GM18951 (cell line): ENCODE measurements around the gene XRN2.

Experiments used
- POLR2A ChIP-seq: IDR thresholded peaks from 4 replicates; pipeline ENCODE4 v1.6.1; 2011; ENCODE audit warnings: mild to moderate bottlenecking; ENCODE audit not compliant: insufficient read length, insufficient read depth; ENCODE audit errors: extremely low read depth
- in situ Hi-C: fragments of 300-500 bp; cut with MboI; formaldehyde crosslinking; loops from one replicate; pipeline ENCODE4 v1.12.0; 2022; ENCODE audit warnings: low sequenced_read_pairs, mixed read lengths, inconsistent platforms; ENCODE audit not compliant: unreplicated experiment

Gene XRN2

DNA sequence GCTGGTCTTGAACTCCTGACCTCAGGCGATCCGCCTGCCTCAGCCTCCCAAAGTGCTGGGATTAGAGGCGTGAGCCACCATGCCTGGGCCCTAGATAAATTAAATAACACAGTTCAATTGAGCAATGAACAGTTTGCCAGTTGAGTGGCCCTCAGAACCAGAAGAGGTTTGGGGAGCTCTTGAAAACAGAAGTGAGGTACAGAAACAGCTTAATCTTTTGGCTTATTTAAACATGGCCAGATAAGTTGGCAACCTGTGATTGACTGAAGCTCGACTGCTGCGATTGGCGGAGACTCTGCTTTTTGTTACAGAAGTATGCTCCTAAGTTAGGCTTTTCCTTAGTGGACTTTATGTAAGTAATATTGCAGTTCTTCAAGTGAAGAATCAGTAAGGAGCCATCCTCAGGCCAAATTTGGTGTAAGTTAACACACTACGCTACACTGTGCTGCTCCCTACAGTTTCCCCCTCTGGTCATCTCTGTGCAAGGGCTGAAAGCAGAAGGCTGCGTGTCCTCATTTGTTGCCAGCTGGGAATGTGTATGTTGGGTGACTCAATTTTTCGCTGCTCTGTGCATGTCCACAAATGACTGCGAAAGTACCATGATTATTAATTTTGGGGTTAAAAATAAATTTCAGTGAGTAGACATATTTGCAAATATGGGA is 9.8 kb downstream of the XRN2 start:
- TF ChIP-seq POLR2A, result no peak
- in situ Hi-C loops, result no loop called here

DNA sequence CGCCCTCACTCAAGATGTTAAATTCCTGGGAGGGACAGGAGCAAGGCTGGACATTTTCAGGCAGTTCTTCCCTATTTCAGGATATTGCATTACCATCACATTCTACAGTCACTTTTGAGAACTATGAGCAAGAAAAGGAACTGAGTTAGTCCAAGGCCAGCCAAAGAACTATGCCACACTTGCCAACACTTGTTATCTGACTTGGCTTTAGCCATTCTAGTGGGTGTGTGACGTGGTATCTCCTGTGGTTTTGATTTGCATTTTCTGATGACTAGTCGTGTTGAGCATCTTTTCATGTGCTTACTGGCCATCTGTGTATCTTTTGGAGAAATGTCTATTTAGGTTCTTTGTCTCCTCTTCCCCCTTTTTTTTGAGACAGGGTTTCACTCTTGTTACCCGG is 12.0 kb downstream of the XRN2 start:
- in situ Hi-C loops, result no loop called here
- TF ChIP-seq POLR2A, result no peak

DNA sequence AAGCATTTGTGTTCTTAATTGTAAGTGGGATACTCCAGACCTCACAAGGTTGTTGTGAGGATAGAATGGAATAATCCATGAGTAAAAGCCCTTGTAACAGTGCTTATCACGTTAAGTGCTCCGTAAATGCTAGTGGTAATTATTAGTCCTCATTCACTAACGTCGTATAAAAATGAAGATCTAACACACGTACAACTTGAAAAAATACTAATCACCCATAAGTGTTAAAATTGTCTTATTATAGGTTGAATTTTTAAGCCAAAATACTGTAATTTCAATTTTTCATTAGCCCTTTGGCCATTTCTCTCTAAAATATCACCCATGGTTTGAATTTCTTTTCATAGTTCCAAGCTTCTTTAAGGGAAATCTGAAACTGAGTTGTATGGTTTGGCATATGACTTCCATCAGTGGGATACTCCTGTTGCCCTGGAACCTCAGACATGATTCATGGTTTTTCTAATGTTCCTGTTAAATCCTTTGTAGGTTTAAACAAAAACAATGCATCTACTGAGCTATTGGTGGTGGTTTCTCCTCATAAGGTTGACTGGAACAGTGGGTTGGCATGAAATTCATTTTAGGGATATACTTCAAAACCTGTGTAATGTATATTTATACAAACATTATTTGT is 19.1 kb downstream of the XRN2 start:
- in situ Hi-C loops, result no loop called here
- TF ChIP-seq POLR2A, result no peak

DNA sequence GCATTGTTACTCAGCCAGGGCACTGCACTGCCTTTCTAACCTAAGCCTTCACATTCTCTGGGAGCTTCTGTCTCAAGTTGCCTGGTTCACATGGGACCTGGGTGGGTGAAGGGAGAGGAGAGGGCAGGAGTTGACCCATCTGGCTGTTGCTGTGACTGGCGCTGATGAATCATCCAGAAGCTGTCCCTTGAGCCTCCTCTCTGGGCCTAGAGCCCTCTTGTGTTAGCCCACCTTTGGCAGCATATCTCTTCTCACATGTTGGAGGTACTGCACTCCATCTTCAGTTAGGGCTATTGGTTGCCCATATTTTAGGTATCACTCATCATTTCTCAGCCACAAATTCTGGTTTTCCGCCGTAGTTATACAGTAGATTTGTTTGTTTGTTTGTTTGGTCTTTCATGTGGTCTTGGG is 19.8 kb downstream of the XRN2 start:
- in situ Hi-C loops, result no loop called here

DNA sequence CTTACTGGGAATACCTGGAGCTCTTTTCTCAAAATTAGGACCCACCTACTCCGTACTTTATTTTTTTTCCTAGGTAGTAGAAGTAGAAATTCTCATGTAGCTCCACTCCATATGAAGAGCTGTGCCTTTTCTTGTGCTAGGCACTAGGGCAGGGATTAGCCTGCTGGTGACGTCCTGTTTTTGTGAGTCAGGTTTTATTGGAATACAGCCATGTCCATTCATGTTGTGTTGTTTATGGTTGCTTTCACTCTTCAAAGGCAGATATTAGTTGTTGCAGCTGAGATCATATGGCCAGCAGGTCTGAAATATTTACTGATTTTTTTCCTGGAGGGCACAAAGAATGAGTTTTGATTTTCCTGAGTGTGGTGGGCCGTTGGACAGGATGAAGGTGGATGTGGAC is 20.5 kb downstream of the XRN2 start:
- in situ Hi-C loops, result no loop called here
- TF ChIP-seq POLR2A, result no peak

More for the DNA sequence above, 19.8 kb downstream of the XRN2 start:
- no peak for TF ChIP-seq POLR2A

DNA sequence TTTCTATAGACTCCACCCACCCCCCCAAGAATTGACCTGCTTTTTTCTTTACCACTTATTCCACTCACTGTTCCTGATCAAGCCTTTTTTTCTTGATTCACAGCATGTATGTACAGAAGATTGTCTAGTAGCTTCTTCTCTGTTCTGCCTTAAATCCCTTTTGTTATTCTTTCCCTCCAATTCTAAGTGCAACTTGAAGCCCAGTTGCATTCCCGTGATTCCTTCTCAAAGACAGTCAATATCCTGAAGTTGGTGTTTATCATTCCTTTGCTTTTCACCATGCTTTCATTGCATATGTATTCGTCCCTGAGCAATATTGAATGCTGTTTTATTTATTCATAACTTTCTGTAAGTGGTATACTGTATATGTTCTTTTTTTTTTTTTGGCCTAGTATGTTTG is 21.0 kb downstream of the XRN2 start:
- TF ChIP-seq POLR2A, result no peak
- in situ Hi-C loops, result no loop called here

DNA sequence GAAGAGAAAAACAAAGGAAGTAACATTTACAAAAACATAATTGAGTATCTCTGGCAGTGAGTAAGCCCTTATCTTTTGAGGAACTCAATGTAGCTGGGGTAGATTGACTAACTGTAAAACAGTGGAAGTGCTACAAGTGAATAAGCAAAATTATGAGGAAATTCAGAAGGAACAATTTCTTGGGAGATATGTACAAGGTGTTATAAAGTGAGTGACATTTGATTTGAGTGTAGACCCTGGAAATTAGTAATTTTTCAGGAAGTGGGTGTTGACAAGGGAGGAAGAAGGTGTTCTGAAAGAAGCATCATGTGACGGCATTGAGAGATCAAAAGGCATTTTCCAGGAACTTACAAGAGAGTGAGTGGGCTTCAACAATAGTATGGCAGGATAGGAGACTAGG is 22.2 kb downstream of the XRN2 start:
- TF ChIP-seq POLR2A, result no peak
- in situ Hi-C loops, result no loop called here

DNA sequence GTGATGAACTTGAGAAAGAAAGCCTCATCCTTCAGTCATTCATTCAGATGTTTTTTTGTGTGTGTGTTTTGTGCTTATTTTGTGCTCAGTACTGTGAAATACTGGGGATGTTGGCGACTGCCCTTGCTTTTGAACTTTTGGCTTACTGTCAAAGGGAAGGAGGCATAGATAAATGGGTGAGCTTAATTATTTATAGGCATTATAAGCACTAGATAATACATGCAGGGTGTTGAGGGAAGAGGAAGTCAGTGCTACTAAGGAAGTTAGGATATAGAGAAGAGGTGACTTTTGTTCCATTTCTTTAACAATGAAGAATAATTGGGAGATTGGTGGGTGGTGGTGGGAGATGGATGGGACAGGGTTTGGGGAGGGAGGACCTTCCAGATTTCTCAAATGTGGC is 23.6 kb downstream of the XRN2 start:
- in situ Hi-C loops, result no loop called here
- TF ChIP-seq POLR2A, result no peak

DNA sequence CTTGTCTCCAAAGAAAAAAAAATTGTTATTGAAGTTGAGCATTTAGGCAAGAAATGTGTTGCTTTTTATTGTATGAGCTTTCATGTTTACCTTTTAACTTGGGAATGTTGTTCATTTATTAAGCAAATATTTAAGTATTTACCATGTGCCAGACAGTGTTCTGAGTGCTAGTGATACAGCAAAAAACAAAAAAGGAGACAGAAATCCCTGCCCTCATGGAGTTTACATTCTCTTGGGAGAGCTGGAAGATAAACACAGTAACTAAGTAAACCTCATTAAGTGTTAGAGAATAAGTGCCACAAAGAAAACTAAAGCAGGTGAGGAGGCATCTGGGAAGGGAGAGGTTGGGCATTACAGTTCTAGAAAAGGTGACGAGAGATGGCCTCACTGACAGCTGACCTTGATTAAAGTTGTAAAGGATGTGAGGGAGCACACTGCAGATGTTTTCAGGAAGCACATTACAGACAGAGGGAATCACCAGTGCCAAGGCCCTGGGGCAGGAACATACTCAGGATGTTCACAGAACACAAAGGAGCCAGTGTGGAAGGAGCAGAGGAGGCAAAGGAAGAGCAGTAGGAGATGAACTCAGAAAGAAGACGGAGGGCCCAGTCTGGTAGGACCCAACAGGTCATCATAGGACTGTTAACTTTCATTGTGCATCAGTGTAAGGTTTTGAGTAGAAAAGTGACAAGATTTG is 33.5 kb downstream of the XRN2 start:
- TF ChIP-seq POLR2A, result no peak
- in situ Hi-C loops, result no loop called here

DNA sequence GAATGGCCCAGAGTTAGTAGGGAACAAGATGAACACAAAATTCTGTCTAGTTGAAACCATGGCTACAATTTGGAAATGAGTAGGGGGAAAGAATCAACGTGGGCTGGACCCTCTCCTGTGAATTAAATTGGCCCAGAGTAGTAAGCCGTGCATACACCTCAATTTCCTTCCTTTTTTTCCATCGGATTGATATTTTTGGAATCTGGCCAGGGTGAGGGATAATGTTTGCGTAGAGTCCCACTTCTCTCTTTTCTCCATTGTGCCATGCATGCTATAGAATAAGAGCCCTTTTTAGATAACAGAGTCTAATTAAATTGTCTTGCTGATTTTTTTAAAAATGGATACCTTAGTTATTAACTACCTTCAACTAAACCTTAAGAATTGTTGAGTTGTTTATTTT is 35.2 kb downstream of the XRN2 start:
- in situ Hi-C loops, result no loop called here
- TF ChIP-seq POLR2A, result no peak

DNA sequence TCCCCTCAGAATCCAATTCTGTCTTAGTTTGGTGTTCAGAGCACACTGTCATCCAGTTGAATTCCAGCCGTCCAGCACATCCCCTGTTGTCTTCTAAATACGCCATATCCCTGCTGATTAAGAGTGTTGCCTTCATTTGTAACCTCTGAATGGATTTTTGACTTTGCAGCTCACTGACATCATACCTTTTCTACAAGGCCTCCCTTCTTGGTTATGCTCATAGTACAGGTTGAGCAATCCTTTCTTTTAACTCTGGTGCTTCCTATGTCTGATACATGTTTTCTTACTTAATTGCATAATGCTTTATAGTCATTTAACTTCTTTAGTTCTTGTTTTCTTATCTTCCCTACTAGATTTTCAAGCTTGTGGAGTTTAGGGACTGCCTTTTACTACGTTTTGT is 36.4 kb downstream of the XRN2 start:
- TF ChIP-seq POLR2A, result no peak
- in situ Hi-C loops, result no loop called here

DNA sequence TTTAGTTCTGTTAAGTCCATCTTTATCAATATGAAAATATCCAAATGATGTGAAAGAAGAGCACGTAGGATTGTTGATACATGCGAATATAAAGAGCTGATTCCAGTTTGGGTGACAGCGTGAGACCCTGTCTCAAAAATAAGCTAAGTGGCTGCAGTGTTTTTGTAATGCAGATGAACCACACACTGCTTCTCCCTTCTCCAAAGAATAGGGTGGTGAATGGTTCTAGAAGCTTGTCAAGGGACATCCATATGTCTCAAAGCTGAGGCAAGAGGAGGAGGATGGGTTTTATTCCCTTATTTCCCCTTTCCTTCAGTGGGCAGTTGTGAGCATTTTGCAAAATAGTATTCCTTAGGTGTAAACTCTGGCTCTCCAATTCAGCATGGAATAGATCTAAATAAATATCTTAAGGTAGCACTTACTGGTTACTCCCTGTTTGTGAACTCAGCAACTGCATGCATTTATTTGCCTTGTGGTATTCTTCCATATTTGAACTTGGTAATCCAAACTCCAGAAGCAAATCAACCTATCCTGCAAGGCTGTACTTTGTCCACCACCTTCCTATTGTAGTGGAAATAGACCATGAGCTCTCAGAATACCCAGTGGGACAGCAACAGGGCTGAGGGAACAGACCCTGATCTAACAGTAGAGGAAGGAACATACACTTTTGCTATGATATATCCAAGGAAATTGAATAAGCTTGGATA is 38.0 kb downstream of the XRN2 start:
- in situ Hi-C loops, result no loop called here
- TF ChIP-seq POLR2A, result no peak

DNA sequence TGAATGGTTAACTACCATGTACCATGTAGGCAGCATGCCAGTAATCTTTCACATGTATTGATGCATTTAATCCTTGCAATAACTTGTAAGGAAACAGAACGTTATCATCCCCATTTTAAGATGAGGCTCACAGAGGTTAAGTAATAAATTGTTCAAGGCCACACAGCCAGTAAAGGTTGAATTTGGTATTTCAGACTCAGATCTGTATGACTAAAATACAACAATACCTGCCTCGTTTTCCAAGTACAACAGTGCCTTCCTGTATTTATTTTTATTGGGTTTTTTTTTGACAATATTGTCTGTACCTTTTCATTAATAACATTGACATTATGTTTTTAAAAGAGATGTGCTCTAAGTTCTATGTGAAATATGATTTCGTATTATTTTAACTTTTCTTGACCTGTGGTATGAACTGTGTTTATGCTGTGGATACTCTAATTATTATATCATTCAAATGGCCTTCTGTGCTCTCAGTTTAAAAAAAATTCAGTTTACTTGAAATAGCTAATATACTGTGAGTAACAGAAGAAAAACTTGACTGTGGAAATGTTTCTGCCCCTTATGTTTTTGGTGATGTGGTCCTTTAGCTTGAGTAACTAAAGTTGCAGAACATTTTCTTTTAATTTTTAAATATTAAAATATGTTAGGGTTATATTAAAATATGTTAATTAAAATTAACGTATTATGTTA is 39.7 kb downstream of the XRN2 start:
- in situ Hi-C loops, result no loop called here
- TF ChIP-seq POLR2A, result no peak

DNA sequence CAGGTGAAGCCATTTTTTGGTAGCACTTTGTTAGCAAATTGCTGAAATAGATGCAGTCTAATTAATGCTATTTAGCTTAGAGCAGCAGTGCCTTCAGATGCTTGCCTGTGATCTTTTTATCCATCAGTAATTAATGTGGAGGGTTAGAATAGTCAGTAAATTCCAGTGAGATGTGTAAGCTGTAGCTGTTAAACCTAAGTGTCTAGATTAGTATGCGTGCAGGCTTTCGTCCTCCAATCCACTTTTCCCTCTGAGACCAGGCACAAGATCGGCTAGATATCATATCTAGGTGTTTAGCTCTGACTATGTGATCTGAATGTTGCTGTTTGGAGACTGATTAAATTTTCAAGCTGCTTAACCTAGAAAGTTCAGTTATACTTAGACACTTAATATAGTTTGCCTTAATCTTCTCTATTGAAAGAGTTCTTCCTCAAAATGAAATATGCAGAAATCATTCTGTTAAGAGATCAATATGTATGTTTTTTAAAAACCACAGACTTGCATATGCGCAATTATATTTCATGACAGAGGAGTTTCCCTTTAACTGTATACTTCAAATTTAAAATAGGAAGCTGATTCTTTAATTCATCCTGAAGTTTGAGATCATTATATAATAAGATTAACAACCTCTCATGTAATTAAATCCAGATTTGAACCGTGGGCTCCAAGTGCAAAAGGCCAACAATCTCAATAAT is 41.2 kb downstream of the XRN2 start:
- in situ Hi-C loops, result no loop called here
- TF ChIP-seq POLR2A, result no peak
